ENCODE results near the gene C10orf71.

Gene C10orf71

GRCh38 chr10:49361178-49361554, 62.2 kb downstream of the C10orf71 start:
- no peak for DNase-seq (ENCODE audit: low read depth in 2 of 2)

- no peak for DNase-seq (ENCODE audit: low read depth in 2 of 2)
Observed at GRCh38 chr10:49361735-49362568, 63.0 kb downstream of the C10orf71 start.

GRCh38 chr10:49362596-49363260, 63.8 kb downstream of the C10orf71 start:
- DNase-seq (ENCODE audit: low read depth in 2 of 2), result no peak

DNA sequence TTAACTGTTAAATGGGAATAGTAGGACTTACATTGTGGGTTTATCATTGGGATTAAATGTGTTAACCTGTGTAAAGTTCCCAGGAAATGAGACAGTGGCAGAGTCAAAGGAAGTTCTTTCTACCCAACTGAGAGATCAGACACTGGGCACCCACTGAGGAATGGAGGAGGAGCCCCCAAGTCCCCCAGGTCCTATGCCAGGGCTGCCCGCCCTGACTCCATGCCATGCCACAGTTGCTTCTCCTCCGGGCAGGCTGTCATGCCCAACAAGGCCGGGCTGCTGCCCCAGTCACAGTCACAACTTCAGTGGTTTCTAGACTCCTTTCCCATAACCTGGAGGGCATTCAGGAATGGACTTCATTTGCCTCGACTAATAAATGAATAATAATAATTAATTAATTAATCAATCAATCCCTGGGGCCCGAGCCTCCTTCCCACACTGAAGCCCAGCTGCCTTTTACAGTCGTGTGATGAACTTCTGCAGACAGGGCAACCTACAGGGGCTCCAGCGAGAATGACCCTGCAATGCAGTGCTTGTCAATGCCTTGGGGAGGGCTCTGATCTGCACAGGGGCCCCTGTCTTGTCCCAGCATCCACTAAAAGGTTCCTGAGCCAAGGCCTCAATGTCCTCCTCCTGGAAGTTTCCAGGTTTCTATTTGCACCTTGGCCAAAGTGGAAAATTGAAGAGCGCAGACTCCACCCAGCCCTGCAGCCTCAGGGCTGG, 64.5 kb downstream of the C10orf71 start:
- no peak for DNase-seq (ENCODE audit: low read depth in 2 of 2)

DNA sequence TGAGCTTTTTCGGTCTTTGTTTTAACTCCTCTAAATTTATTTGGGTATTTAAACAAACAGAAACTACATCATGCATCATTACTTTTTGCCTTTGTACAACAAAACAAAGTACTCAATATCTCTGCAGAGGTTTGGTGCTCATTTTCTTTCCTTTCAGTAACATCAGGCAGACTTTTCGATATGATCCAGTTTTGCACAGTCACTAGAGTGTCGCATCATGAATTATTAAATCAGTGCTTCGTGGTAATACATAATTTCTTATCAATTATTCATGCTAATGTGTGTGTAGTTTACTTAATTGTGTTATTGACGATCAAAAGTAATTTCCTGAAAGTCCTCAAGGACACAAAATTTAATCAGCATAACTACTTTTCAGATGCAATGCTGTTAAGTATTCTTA, 65.1 kb downstream of the C10orf71 start:
- DNase-seq (ENCODE audit: low read depth in 2 of 2), result no peak

DNA sequence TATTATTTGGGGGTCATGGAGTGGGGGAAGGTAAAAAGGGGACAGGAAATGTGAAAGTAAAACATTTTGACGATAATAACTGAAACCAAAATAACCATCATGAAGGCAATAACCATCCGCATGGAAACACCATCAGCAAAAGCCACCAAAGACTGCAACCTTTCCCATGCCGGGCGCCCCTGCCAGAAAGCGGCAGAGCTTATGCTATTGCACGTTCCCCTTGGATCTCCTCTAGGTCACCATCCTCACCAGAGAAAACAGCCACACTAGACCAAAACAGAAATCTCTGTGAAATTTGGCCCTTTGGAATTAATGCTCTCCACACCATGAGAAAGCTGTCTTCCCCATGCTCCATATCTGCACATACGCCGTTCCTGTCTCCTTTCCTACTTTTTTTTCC, 65.8 kb downstream of the C10orf71 start:
- DNase-seq (ENCODE audit: low read depth in 2 of 2), result no peak

DNA sequence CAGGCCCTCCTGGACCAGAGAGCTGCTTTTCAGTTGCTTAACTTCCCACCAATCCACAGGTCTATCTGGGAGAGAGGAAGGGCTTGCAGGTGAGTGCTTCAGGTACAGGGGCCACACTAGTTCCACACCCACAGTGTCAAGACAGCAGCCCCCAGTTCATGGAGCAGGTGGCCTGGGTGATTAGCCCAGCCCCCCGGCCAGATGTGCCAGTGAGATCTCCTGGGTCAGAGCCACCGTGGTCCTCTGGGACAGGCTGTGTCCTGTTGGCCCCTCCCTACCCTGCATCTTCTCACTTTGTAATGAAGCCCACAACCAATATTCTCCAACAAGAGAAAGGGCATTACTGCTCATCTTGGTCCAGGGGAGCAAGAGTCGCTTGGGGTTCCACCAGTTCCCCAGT, 66.3 kb downstream of the C10orf71 start:
- DNase-seq (ENCODE audit: low read depth in 2 of 2), result no peak

GRCh38 chr10:49365675-49366415, 66.9 kb downstream of the C10orf71 start:
- DNase-seq (ENCODE audit: low read depth in 2 of 2), result no peak

GRCh38 chr10:49366460-49366859, 67.5 kb downstream of the C10orf71 start:
- no peak for DNase-seq (ENCODE audit: low read depth in 2 of 2)

DNA sequence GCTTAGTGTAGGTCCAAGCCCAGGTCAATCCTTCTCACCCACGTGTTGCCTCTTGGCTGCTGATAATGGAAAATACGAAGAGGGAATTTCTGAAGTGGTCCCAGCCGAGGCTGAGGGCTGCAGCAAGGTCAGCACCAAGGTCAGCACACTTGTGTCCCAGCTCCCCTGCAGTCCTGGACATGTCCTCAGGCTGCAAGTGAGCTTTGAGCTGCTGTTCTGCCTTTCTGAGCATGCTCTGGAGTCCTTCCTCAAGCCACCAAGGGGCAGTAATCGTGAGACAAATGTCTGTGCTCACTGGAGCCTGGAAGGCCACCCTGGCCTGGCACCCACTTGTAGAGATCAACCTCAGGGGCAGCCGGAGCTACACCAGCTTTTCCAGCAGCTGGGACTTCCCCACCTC, 68.6 kb downstream of the C10orf71 start:
- no peak for DNase-seq (ENCODE audit: low read depth in 2 of 2)

DNA sequence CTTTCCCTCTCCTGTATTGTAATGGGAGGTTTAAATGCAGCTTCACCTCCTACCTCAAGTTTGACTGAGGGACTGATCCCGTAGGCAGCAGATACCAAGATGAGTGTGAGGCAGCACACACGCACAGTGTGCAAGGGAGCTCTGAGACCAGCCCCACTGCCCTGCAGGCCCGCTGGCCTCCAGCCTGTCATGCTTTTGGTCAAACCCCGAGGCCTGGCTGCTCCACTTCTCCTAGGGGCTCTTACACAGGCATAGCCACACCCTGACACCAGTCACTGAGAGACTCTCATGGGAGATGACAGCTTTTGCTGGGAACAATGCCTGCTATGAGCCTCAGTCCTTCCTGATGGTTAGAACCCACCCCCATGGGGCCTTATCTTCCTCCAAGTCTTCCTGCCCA, 69.3 kb downstream of the C10orf71 start:
- no peak for DNase-seq (ENCODE audit: low read depth in 2 of 2)

DNA sequence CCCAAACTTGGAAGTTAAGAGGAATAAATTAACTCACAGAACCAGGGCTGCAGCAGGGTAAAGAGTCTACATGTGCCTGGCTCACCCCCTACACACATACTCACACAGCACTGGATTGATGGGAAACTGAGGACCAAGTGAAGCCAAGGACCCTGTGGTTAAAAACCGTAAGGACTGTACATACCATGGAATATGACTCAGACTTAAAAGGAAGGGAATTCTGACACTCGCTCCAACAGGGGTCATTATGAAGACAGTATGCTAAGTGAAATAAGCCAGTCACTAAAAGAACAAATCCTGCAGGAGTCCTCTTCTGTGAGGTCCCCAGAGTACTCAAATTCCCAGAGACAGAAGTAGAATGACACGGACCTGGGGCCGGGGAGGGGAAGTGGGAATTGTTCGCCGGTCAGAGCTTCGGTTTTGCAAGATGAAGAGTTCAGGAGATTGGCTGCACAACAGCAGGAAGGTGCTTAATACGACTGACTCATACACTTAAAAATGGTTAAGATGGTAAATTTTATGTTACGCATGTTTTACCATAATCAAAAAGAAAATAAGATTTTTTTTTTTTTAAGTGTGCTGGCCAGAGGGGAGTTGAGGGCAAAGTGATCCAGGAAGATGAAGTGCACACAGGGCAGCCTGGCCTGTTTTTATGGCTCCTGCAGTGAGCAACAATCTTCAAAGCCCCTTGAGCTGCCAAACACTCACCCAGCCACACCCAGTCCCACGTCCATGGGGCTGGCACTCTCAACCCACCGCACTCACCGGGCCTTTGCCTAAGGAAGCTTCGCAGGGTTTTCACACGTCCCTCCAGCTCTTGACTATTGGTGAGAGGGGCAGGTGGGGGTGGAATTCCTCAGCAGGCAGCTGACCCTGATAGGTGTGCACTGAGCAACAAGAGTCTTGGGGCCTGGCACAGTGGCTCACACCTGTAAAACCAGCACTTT, 70.5 kb downstream of the C10orf71 start:
- no peak for DNase-seq (ENCODE audit: low read depth in 2 of 2)

- no peak for DNase-seq (ENCODE audit: low read depth in 2 of 2)
Observed at GRCh38 chr10:49370326-49371100, 71.5 kb downstream of the C10orf71 start.

- no peak for DNase-seq (ENCODE audit: low read depth in 2 of 2)
Observed at GRCh38 chr10:49371967-49372366, 73.0 kb downstream of the C10orf71 start.

DNA sequence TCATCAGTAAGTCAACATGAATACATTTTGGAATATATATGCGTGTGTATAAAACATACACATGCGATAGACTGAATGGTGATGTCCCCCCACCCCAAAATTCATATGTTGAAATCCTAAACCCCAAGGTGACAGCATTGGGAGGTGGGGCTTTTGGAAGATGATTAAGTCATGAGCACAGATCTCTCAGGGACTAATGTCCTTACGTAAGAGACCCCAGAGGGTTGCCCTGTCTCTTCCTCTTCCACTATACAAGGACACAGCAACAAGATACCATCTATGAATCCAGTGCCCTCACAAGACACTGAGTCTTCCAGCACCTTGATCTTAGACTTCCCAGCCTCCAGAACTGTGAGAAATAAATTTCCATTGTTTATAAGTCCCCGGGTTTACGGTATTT, 74.4 kb downstream of the C10orf71 start:
- DNase-seq (ENCODE audit: low read depth in 2 of 2), result no peak

DNA sequence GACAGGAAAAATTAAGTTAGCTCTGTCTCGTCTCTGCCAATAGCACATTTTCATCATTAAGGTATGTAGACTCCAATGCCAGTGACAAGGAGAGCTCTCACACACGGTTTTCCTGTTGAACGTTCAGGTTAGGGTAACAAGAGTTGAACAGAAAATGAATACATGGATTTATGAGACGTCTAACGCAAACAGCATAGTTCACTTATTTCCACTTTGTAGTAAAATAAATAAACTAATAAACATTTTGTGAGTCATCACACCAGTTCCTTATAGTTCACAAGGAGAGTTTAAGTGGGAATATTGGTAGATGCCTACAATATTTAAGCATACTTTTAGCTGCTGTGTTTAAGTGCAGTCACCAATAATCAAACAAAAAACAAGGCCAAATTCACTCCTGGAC, 75.8 kb downstream of the C10orf71 start:
- no peak for DNase-seq (ENCODE audit: low read depth in 2 of 2)

- DNase-seq (ENCODE audit: low read depth in 2 of 2), result no peak
Observed at GRCh38 chr10:49375611-49376010, 76.6 kb downstream of the C10orf71 start.

Data from stimulated activated CD4-positive, alpha-beta T cell treated with anti-CD3 and anti-CD28 coated beads, Interleukin-1b, Interleukin-23, amount 100 ng/mL, for 1 hour (primary cell).